Endothelial cell of umbilical vein (primary cell): Measurements from ENCODE around the gene MAGIX. TPM values are rescaled to one million over a fixed set of nuclear protein-coding genes. Genes with fewer than 3 reads are reported as not detected.

Experiments used
- BruUV-seq: library from RNA; stranded (reverse); fragments of 400-500 nt; replicated peaks from 2 replicates; lab custom pipeline; 2021; lab: Mats Ljungman, UMichigan
- CTCF ChIA-PET: fragments of 300-600, 350-600 bp; sonication (Branson Sonifier 250); formaldehyde crosslinking; loops from one replicate; lab custom pipeline; 2021; ENCODE audit warnings: antibody characterized with exemption, inconsistent platforms; lab: Charles Lee
- POLR2A ChIA-PET: fragments of 300-600, 350-600 bp; sonication (Branson Sonifier 250); formaldehyde crosslinking; loops from one replicate; lab custom pipeline; 2021; ENCODE audit warnings: antibody characterized with exemption, inconsistent platforms; lab: Charles Lee
- DNase-seq: peaks from one replicate; pipeline ENCODE4 v3.0.0-alpha.2; 2011; ENCODE audit warnings: low read depth, low spot score
- FAIRE-seq: peaks from 2 replicates; lab custom pipeline; 2011; peaks lifted over from hg19 to GRCh38; lab: Jason Lieb, UNC
- H2AFZ ChIP-seq: 2 replicates; pipeline ENCODE4 v1.6.0; 2012; ENCODE audit warnings: low read depth, low read length, control low read depth, inconsistent platforms
- H3K27ac ChIP-seq: 2 replicates; pipeline ENCODE4 v1.5.1; 2011; ENCODE audit warnings: low read depth, mild to moderate bottlenecking, control low read depth, low read length, moderate library complexity; ENCODE audit not compliant: insufficient read depth
- H3K27me3 ChIP-seq, 2 experiments: 2 replicates each; pipeline versions ENCODE4 v1.6.0 to v1.6.1; 2011; ENCODE audit warnings: low read length in 2 of 2, mixed read lengths in 1 of 2; ENCODE audit not compliant: control insufficient read depth in 2 of 2, insufficient read depth in 2 of 2
- H3K36me3 ChIP-seq, 2 experiments: 2 replicates in 1 of 2; 3 replicates in 1 of 2; pipeline ENCODE4 v1.5.1; 2011; ENCODE audit warnings: low read length in 2 of 2, mild to moderate bottlenecking in 1 of 2, moderate library complexity in 1 of 2; ENCODE audit not compliant: control insufficient read depth in 2 of 2, insufficient read depth in 2 of 2; ENCODE audit errors: extremely low read depth in 1 of 2
- H3K4me1 ChIP-seq: 3 replicates; pipeline ENCODE4 v1.5.1; 2011; ENCODE audit warnings: mild to moderate bottlenecking, low read length; ENCODE audit not compliant: control insufficient read depth, insufficient read depth; ENCODE audit errors: extremely low read depth
- H3K4me2 ChIP-seq: 2 replicates; pipeline ENCODE4 v1.6.1; 2011; ENCODE audit warnings: low read length, control low read depth, mixed read lengths; ENCODE audit not compliant: insufficient read depth
- H3K4me3 ChIP-seq, 3 experiments: fragments of 200-600 bp in 1 of 3; sonication (generic), shearing (Covaris generic) in 1 of 3; replicated peaks in 1 of 3; 2 replicates each; pipeline ENCODE4 v1.5.1; 2011 to 2016; ENCODE audit warnings: control low read depth in 3 of 3, low read length in 3 of 3, mild to moderate bottlenecking in 2 of 3, inconsistent platforms in 1 of 3, low read depth in 1 of 3, moderate library complexity in 1 of 3; ENCODE audit not compliant: insufficient read depth in 1 of 3
- H3K79me2 ChIP-seq: 2 replicates; pipeline ENCODE4 v1.6.0; 2012; ENCODE audit warnings: low read length, inconsistent platforms; ENCODE audit not compliant: control insufficient read depth, insufficient read depth
- H3K9ac ChIP-seq: replicated peaks from 2 replicates; pipeline ENCODE3; 2011; ENCODE audit warnings: low read length, control low read depth; ENCODE audit not compliant: insufficient read depth; ENCODE audit errors: extremely low read depth
- H3K9me1 ChIP-seq: replicated peaks from 3 replicates; pipeline ENCODE4 v1.6.0; 2011; ENCODE audit warnings: mild to moderate bottlenecking, low read length; ENCODE audit not compliant: control insufficient read depth, insufficient read depth; ENCODE audit errors: extremely low read depth
- H3K9me3 ChIP-seq: replicated peaks from 2 replicates; pipeline ENCODE4 v1.5.1; 2012; ENCODE audit warnings: low read length, inconsistent platforms; ENCODE audit not compliant: control insufficient read depth, insufficient read depth
- H4K20me1 ChIP-seq: replicated peaks from 2 replicates; pipeline ENCODE3; 2011; ENCODE audit warnings: mild to moderate bottlenecking, low read length; ENCODE audit not compliant: control insufficient read depth, insufficient read depth; ENCODE audit errors: extremely low read depth
- EZH2 ChIP-seq: IDR thresholded peaks from 2 replicates; pipeline ENCODE4 v1.6.1; 2012; ENCODE audit warnings: borderline replicate concordance, low read depth, mild to moderate bottlenecking, moderate library complexity, low read length, inconsistent platforms; ENCODE audit not compliant: severe bottlenecking
- FOS ChIP-seq: IDR thresholded peaks from 2 replicates; pipeline ENCODE4 v1.6.1; 2011; ENCODE audit warnings: mild to moderate bottlenecking, low read length, moderate library complexity, borderline replicate concordance; ENCODE audit not compliant: insufficient read depth
- GATA2 ChIP-seq: IDR thresholded peaks from 2 replicates; pipeline ENCODE4 v1.7.0; 2011; ENCODE audit warnings: low read depth, mild to moderate bottlenecking, moderate library complexity, mixed read lengths, low read length; ENCODE audit not compliant: insufficient read length, insufficient read depth
- JUN ChIP-seq: IDR thresholded peaks from 2 replicates; pipeline ENCODE4 v1.6.1; 2011; ENCODE audit warnings: borderline replicate concordance, low read depth; ENCODE audit not compliant: insufficient read length, insufficient read depth
- MYC ChIP-seq: IDR thresholded peaks from one replicate; pipeline ENCODE4 v1.6.1; 2011; ENCODE audit warnings: mild to moderate bottlenecking, low read depth, low read length
- POLR2A ChIP-seq: IDR thresholded peaks from 2 replicates; pipeline ENCODE4 v1.6.1; 2012; ENCODE audit warnings: low read depth, mild to moderate bottlenecking, control low read depth, low read length
- POLR2AphosphoS5 ChIP-seq: IDR thresholded peaks from 2 replicates; pipeline ENCODE4 v1.6.1; 2012; ENCODE audit warnings: low read depth, mild to moderate bottlenecking, control low read depth, low read length, moderate library complexity; ENCODE audit not compliant: insufficient read depth
- dilution Hi-C: fragments of 300-500 bp; cut with MboI; formaldehyde crosslinking; loops from one replicate; pipeline ENCODE4 v1.15.0; 2019; ENCODE audit warnings: low sequenced_read_pairs; ENCODE audit not compliant: extremely low pct_ligation_motif_present
- intact Hi-C: fragments of 100-400 bp; cut with micrococcal nuclease; formaldehyde crosslinking; loops from one replicate; pipeline ENCODE4 v1.10.0; 2022
- polyA plus RNA-seq, 4 experiments: library from polyadenylated mRNA; depleted of rRNA in 3 of 4; stranded (reverse) in 3 of 4; unstranded in 1 of 4; fragments of >200 nt; gene quantifications; 2 replicates each; pipeline versions ENCODE4 v1.2.1 to v1.2.3, GENCODE V29; 2011 to 2012; ENCODE audit warnings: missing spikeins in 1 of 4
- total RNA-seq: library from RNA; stranded (reverse); gene quantifications from 2 replicates; pipeline ENCODE4 v1.2.3, GENCODE V29; 2021
- TF ChIP-seq, protein P1 (sequence below), 2 donors: IDR thresholded peaks; 1 replicate in 1 of 2; 2 replicates in 1 of 2; pipeline ENCODE4 v1.5.1; 2011; ENCODE audit warnings: low read length in 2 of 2, mild to moderate bottlenecking in 2 of 2, moderate library complexity in 2 of 2, control low read depth in 1 of 2, inconsistent platforms in 1 of 2, low read depth in 1 of 2; ENCODE audit not compliant: insufficient read depth in 1 of 2; ENCODE audit errors: extremely low read depth in 1 of 2
- TF ChIP-seq, protein P2 (sequence below): IDR thresholded peaks from 2 replicates; pipeline ENCODE4 v1.6.1; 2011; ENCODE audit not compliant: insufficient read depth, insufficient read length

MAGIX gene
- total and polyA plus RNA-seq, 2 donors (not counting 3 experiments of a cell fraction or from before 2014, with no cell fraction given) = 0.77 to 0.88 TPM

DNA sequence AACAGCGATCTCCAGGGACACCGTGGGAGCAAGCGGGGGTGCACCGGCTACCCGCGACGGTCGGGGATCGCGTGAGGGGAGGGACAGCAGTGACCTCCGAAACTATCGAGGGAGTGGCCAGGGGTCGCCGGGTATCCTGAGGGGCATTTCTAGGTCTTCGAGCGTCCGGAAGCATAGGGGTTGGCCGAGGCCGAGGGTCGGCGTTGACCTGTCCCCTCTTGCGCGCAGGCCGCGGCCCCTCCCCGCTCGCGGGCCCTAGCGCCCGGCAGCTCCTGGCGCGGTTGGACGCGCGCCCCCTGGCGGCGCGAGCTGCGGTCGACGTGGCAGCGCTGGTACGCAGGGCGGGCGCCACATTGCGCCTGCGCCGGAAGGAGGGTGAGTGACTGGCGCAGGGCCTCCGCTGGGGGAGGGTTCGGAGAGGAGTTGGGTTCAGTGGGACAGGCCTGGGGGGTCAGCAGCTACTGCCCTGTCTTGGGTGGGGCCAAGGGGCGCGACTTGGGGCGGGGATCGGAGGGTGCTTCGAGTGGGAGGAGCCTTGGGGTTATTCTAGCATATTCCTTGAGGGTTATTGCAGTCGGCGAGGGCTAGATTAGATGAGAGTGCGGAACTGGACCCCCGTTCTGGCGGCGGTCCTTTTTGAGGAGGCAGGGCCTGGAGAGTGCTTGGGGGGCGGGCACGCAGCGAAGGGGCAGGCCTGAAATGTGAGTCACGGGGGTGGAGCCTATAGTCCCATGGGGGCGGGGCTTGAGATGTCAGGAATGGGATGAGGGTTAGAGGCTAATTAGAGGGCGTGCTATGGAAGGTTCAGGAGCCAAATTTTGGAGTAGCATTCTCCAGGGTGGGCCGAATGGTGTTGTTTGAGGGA lies 1.2 kb downstream of the MAGIX start:
- Histone ChIP-seq H2AFZ (peak overlapping the region; percentile 86), H4K20me1 (no peaks in the 10 kb centered on the region), H3K79me2 (no peaks in the 10 kb centered on the region), H3K36me3 (no peaks in the 10 kb centered on the region), H3K27ac (peak overlapping the region; percentile 79), H3K9me1 (no peaks in the 10 kb centered on the region), H3K4me2 (peak overlapping the region; percentile 42), H3K27me3 (no peaks in the 10 kb centered on the region), H3K4me3 (peak overlapping the region in 1 of 3 experiments; percentile 38), H3K9me3 (no peaks in the 10 kb centered on the region), H3K9ac (peak overlapping the region; percentile 34), H3K4me1 (peaks cover 21% of the 10 kb centered on the region)
- POLR2A ChIA-PET = no interaction called here
- CTCF ChIA-PET = interaction anchor here (0.8 to 1.2 kb wide), 4 partner anchors 9 to 88 kb away, joined by 3 to 9 read pairs (median 8); no protein-coding TSS in a partner anchor
- dilution Hi-C loops = no loop called here
- TF ChIP-seq, protein P1, sequence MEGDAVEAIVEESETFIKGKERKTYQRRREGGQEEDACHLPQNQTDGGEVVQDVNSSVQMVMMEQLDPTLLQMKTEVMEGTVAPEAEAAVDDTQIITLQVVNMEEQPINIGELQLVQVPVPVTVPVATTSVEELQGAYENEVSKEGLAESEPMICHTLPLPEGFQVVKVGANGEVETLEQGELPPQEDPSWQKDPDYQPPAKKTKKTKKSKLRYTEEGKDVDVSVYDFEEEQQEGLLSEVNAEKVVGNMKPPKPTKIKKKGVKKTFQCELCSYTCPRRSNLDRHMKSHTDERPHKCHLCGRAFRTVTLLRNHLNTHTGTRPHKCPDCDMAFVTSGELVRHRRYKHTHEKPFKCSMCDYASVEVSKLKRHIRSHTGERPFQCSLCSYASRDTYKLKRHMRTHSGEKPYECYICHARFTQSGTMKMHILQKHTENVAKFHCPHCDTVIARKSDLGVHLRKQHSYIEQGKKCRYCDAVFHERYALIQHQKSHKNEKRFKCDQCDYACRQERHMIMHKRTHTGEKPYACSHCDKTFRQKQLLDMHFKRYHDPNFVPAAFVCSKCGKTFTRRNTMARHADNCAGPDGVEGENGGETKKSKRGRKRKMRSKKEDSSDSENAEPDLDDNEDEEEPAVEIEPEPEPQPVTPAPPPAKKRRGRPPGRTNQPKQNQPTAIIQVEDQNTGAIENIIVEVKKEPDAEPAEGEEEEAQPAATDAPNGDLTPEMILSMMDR (IDR thresholded peaks at IDR 0.05; ENCODE audit: extremely low read depth in 1 of 2, insufficient read depth in 1 of 2, low read depth in 1 of 2, low read length in 2 of 2) = peak; percentile 63 to 69
- TF ChIP-seq EZH2 (no peak), MYC (no peak), POLR2AphosphoS5 (peak; percentile 49), JUN (no peak), GATA2 (no peak), POLR2A (no peak), FOS (no peak)
- TF ChIP-seq, protein P2, sequence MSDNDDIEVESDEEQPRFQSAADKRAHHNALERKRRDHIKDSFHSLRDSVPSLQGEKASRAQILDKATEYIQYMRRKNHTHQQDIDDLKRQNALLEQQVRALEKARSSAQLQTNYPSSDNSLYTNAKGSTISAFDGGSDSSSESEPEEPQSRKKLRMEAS = no peak
- peak; percentile 80 for DNase-seq
- BruUV-seq = no TSS peak
- intact Hi-C loops = loop anchor here (1.0 to 5.0 kb wide), 2 partner anchors 40 to 121 kb away; partner anchors contain the start of genes GPKOW and TFE3
- no peak for FAIRE-seq
